Measurements from ENCODE around the gene LRRK2. TPM values are rescaled to one million over a fixed set of nuclear protein-coding genes. Genes with fewer than 3 reads are reported as not detected.
"Not testable (repeated sequence)": the region's sequence is repeated elsewhere in the genome, so short reads cannot be mapped to it uniquely, and the experiment has no call there.

The LRRK2 gene
- total RNA-seq, 1 donor from 2014 or later = not detected

DNA sequence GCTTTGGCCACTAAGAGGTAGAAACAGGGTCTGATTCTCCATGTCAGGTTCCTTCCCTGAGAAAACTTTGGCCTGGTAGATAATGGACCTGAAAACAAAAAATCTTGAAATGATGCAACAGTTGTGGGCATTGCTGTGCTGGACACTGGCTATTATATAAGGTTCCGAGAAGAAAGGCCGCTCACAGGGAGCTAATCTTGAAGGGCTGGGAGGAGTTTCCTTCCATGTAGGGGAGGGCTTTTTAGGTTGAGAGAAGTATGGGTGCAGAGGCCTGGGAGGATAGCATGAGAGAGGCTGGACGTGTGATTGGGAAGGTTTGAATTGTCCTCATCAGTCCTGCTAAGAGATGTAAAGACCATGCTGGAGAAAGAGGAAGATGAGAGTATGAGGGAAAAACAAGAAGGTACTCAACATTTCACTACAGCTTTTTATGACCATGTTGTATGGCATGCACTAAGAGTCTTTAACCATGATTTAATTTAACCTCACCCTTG, 11.6 kb downstream of the LRRK2 start:
- H3K27me3 Mint-ChIP-seq (ENCODE audit: unreplicated experiment) = no peaks in the 10 kb centered on the region
- TF ChIP-seq, protein P1, sequence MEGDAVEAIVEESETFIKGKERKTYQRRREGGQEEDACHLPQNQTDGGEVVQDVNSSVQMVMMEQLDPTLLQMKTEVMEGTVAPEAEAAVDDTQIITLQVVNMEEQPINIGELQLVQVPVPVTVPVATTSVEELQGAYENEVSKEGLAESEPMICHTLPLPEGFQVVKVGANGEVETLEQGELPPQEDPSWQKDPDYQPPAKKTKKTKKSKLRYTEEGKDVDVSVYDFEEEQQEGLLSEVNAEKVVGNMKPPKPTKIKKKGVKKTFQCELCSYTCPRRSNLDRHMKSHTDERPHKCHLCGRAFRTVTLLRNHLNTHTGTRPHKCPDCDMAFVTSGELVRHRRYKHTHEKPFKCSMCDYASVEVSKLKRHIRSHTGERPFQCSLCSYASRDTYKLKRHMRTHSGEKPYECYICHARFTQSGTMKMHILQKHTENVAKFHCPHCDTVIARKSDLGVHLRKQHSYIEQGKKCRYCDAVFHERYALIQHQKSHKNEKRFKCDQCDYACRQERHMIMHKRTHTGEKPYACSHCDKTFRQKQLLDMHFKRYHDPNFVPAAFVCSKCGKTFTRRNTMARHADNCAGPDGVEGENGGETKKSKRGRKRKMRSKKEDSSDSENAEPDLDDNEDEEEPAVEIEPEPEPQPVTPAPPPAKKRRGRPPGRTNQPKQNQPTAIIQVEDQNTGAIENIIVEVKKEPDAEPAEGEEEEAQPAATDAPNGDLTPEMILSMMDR (IDR thresholded peaks at IDR 0.05; ENCODE audit: partially characterized antibody, unreplicated experiment) = no peak
- H3K9me3 Mint-ChIP-seq (ENCODE audit: unreplicated experiment) = no peaks in the 10 kb centered on the region
- no peaks in the 10 kb centered on the region for H3K4me1 Mint-ChIP-seq (ENCODE audit: low read depth, unreplicated experiment)
- no peak for DNase-seq
- no peaks in the 10 kb centered on the region for H3K36me3 Mint-ChIP-seq (ENCODE audit: unreplicated experiment)
- no peak overlapping the region for H3K27ac Mint-ChIP-seq (ENCODE audit: unreplicated experiment)
- no peak overlapping the region for H3K4me3 Mint-ChIP-seq (ENCODE audit: unreplicated experiment)

DNA sequence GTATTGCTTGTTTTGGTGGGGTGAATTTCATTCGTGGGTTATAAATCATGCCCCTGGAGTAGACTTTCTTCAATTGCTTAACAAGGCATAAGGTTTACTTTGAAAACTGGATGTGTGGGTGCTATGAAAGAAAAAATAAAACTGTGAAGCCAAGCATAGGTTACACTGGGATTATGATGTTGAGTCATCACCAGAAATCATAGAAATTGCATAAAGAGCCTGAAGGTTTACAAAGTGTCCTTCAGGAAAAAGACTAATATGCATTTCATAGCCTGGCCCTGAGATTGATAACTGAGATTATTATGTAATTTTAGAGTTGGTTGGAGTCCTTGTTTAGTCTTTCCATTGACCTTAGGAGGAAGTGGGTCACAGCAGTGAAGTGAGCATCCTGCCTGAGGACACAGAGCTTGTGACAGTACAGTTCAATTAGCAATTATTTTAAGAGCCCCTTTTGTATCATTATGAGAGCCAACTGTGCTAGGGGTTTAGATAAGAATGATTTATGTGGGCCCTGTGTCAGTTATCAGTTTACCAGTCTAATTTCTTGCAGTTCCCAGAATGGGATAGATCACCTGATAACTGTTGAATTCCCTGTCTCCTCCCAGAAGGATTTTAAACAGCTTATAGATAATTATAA, 13.6 kb downstream of the LRRK2 start:
- no peaks in the 10 kb centered on the region for H3K4me1 Mint-ChIP-seq (ENCODE audit: low read depth, unreplicated experiment)
- H3K27ac Mint-ChIP-seq (ENCODE audit: unreplicated experiment) = no peak overlapping the region
- no peaks in the 10 kb centered on the region for H3K9me3 Mint-ChIP-seq (ENCODE audit: unreplicated experiment)
- H3K27me3 Mint-ChIP-seq (ENCODE audit: unreplicated experiment) = no peaks in the 10 kb centered on the region
- no peaks in the 10 kb centered on the region for H3K36me3 Mint-ChIP-seq (ENCODE audit: unreplicated experiment)
- no peak overlapping the region for H3K4me3 Mint-ChIP-seq (ENCODE audit: unreplicated experiment)
- TF ChIP-seq, protein P1 (IDR thresholded peaks at IDR 0.05; ENCODE audit: partially characterized antibody, unreplicated experiment) = no peak
- DNase-seq = no peak

DNA sequence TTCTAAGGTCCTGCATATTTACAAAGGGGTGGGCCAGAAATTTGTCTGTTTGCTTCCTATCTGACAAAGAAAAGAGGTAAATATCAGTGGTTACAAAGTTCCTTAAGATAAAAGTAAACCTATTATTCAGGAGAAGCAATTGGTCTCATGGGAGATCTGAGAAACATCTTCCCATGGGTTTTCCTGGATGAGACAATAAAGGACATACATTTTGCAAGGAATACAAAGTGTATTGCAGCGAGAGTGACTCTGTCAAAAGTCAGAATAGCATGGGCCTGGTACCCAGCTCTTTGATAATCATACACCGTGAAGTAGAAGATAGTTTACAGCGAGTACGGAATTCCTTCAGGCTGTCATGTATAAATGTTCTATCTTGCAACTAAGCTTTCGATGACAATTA, 14.2 kb downstream of the LRRK2 start:
- DNase-seq = no peak
- no peak overlapping the region for H3K27ac Mint-ChIP-seq (ENCODE audit: unreplicated experiment)
- no peaks in the 10 kb centered on the region for H3K4me1 Mint-ChIP-seq (ENCODE audit: low read depth, unreplicated experiment)
- TF ChIP-seq, protein P1 (IDR thresholded peaks at IDR 0.05; ENCODE audit: partially characterized antibody, unreplicated experiment) = no peak
- H3K4me3 Mint-ChIP-seq (ENCODE audit: unreplicated experiment) = no peak overlapping the region
- H3K9me3 Mint-ChIP-seq (ENCODE audit: unreplicated experiment) = no peaks in the 10 kb centered on the region
- H3K36me3 Mint-ChIP-seq (ENCODE audit: unreplicated experiment) = no peaks in the 10 kb centered on the region
- H3K27me3 Mint-ChIP-seq (ENCODE audit: unreplicated experiment) = no peaks in the 10 kb centered on the region

DNA sequence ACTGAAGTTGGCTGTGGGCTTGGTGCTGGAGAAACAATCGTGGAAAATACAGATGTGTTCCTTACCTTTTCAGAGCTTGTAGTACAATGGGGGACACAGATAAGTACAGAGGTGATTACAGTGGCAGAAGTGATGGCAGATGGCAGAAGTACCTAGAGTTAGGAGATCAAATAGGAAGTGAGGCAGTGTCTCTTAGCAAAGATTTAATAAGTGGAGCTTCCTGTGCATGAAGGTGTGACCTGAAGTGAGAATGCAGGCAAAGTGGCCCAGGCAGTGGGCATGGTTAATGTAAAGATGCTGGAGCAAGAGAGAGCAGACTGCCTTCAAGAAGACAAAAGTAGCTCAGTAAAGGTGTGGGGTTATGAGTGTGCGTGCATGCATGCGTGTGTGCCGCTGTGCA, 16.0 kb downstream of the LRRK2 start:
- no peaks in the 10 kb centered on the region for H3K4me1 Mint-ChIP-seq (ENCODE audit: low read depth, unreplicated experiment)
- TF ChIP-seq, protein P1 (IDR thresholded peaks at IDR 0.05; ENCODE audit: partially characterized antibody, unreplicated experiment) = no peak
- no peaks in the 10 kb centered on the region for H3K36me3 Mint-ChIP-seq (ENCODE audit: unreplicated experiment)
- H3K27ac Mint-ChIP-seq (ENCODE audit: unreplicated experiment) = peak overlapping the region; percentile 20
- H3K4me3 Mint-ChIP-seq (ENCODE audit: unreplicated experiment) = no peak overlapping the region
- H3K9me3 Mint-ChIP-seq (ENCODE audit: unreplicated experiment) = no peaks in the 10 kb centered on the region
- no peak for DNase-seq
- H3K27me3 Mint-ChIP-seq (ENCODE audit: unreplicated experiment) = no peaks in the 10 kb centered on the region

DNA sequence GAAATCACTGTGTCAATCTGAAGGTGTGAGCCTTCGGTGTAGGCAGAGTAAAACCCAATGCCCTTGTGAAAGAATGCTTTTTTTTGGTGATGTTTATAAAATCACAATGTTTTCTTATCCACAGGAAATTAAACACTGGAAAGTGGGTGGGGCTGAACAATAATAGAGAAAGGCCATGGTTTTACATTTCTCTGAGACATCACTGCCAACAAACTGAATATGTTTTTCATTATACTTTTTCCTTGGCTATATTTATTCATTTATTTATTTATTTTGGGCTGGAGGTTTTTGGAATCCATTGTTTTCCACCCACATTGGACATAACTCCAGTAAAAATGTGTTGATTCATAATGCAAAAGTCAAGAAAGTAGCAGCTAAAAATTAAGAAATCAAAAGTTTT, 16.9 kb downstream of the LRRK2 start:
- TF ChIP-seq, protein P1 (IDR thresholded peaks at IDR 0.05; ENCODE audit: partially characterized antibody, unreplicated experiment) = no peak
- H3K27ac Mint-ChIP-seq (ENCODE audit: unreplicated experiment) = no peak overlapping the region
- H3K4me1 Mint-ChIP-seq (ENCODE audit: low read depth, unreplicated experiment) = no peaks in the 10 kb centered on the region
- no peak overlapping the region for H3K4me3 Mint-ChIP-seq (ENCODE audit: unreplicated experiment)
- H3K36me3 Mint-ChIP-seq (ENCODE audit: unreplicated experiment) = no peaks in the 10 kb centered on the region
- no peak for DNase-seq
- no peaks in the 10 kb centered on the region for H3K27me3 Mint-ChIP-seq (ENCODE audit: unreplicated experiment)
- H3K9me3 Mint-ChIP-seq (ENCODE audit: unreplicated experiment) = no peaks in the 10 kb centered on the region

DNA sequence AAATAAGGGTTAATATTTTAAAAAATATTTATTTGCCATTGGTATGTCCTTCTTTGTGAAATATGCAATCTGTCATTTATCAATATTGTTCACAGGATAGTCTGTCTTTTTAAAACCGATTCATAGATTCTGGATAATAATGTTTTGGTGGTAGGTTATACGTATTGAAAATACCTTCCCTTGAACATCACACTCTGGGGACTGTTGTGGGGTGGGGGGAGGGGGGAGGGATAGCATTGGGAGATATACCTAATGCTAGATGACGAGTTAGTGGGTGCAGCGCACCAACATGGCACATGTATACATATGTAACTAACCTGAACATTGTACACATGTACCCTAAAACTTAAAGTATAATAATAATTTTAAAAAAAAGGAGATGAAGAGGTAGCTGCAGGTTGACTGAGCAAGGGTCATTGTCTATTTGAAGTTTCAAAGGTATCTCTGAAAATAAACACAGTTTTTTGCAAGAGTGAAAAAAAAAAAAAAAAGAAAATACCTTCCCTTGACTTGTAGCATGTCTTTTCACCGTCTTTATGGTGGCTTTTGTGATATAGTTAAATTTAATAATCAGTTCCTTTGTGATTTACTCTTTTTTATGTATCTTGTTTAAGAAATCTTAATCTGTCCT, 19.8 kb downstream of the LRRK2 start:
- H3K4me3 Mint-ChIP-seq (ENCODE audit: unreplicated experiment); H3K9me3 Mint-ChIP-seq (ENCODE audit: unreplicated experiment); H3K36me3 Mint-ChIP-seq (ENCODE audit: unreplicated experiment); H3K27ac Mint-ChIP-seq (ENCODE audit: unreplicated experiment); DNase-seq; H3K27me3 Mint-ChIP-seq (ENCODE audit: unreplicated experiment); H3K4me1 Mint-ChIP-seq (ENCODE audit: low read depth, unreplicated experiment): not testable (repeated sequence)

All from glutamatergic neuron (in vitro differentiated cells).